ENCODE results near the gene FARP1.

FARP1 gene, protein sequence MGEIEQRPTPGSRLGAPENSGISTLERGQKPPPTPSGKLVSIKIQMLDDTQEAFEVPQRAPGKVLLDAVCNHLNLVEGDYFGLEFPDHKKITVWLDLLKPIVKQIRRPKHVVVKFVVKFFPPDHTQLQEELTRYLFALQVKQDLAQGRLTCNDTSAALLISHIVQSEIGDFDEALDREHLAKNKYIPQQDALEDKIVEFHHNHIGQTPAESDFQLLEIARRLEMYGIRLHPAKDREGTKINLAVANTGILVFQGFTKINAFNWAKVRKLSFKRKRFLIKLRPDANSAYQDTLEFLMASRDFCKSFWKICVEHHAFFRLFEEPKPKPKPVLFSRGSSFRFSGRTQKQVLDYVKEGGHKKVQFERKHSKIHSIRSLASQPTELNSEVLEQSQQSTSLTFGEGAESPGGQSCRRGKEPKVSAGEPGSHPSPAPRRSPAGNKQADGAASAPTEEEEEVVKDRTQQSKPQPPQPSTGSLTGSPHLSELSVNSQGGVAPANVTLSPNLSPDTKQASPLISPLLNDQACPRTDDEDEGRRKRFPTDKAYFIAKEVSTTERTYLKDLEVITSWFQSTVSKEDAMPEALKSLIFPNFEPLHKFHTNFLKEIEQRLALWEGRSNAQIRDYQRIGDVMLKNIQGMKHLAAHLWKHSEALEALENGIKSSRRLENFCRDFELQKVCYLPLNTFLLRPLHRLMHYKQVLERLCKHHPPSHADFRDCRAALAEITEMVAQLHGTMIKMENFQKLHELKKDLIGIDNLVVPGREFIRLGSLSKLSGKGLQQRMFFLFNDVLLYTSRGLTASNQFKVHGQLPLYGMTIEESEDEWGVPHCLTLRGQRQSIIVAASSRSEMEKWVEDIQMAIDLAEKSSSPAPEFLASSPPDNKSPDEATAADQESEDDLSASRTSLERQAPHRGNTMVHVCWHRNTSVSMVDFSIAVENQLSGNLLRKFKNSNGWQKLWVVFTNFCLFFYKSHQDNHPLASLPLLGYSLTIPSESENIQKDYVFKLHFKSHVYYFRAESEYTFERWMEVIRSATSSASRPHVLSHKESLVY

DNA sequence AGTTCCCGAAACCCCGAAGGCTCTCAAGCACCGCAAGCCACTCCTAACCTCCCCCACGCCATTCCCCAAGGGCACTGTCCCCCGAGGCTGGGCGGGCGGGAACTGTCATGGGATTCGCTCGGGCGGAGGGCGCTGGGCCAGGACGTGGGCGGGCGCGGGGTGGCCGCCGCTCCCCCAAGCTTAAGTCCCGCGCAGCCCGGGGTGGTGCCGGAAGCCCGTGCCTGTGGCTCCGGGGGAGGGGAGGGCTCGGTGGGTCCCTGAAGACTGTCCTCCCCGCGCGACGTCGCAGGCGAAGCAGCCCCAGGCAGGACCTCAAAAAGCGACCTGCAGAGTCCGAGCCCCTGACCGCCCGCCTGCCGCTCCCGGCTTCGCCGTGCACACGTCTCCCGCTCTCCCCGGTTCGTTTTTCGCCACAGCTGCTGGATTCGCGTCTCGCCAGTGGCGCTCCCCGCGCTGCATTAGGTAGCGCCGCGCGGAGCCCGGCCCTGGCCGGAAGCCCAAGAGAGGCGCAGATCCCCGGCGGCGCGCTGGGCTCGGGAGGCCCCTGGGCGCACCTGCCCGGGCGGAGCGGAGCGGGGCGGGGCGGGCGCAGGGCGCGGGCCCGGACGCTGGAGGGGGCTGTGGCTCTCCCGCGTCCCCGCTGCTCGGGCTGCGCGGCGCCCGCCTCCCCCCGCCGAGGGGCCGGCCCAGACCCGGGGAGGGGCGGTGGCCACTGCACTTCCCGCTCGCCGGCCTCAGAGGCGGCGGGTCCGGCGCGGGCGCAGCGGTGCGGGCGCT is at the start of gene FARP1:
Gene FARP1 (plus strand): TSS at position 715 of the 777 bp plus-strand sequence. CDS start 70,149 bp downstream, outside the sequence.
- DNase-seq, result peak; percentile 15

DNA sequence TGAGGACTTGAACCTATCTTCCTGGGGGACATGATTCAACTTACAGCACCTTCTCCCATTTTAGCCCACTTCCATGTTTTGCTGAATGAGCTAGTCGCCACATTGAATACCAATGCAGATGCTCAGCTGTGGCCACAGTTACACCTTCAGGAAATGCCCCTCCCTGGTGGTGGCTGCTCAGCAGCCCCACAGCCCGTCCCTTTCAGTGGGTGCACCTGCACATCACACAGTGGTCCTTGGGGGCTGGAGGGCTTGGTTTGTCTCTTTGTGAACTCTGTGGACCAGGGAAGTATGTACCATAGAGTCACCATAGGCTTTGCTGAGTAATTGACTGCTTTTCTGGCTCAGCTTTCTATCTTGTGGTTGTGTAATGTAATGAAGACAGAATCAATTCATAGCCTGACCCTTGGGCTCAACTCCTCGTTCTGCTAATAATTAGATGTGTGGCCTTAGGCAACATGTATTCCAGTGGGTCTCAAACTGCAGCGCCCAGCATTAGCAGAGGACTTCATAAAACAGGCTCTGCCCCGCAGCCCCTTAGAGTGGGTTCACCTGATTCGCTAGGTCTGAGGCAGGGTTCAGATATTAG is 48.1 kb upstream of the FARP1 start:
- DNase-seq, result no peak

DNA sequence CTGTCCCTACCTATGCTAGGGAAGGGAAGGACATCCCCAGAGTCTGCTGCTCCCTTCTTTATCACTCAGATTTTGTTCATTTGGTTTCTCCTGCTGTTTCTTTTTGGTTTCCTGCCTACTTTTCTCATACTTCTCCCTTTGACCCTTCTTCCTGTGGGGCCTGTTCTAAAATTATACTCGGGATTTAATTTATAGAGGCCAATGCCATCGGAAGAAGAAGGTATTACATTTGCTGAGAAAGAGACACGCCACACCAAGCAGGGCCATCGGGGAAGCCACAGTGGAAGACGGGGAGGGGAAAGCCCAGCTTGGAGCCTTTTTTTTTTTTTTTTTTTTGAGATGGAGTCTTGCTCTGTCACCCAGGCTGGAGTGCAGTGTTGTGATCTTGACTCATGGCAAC is 46.8 kb upstream of the FARP1 start:
- DNase-seq, result no peak

DNA sequence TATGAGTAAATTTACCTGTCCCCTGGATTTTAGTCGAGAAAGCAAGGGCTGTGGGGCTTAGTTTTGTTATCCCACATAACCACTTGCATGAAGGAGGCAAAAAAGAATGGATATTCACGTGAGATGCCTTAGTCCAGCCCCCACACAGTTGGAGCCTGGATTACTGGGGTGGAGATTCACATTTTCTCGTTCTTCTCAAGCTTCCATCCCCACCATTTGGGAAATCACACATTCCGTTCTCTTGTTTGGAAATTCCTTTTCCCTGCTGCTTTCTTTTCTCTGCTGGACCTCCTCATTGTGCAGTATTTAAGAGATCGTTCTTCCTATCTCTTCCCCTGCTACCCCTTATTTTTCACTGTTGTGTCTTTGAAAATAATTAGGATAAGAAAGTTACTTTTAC is 45.1 kb upstream of the FARP1 start:
- DNase-seq, result no peak

DNA sequence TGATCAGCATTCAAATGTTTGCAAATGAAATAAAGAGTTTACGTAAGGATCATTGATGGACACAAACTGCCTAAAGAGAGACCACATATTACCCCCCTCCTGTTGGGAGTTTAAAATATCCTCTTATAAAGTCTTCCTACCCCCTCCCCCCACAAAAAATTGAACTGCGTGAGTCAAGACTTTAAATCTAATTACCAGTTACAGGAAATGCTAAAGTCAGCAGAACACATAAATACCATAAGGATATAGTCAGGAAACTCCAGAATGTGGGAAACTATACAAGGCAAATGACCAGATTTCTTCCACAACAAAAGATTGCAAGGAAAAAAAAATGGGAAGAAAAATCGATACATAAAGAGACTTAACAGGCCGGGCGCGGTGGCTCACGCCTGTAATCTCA is 44.4 kb upstream of the FARP1 start:
- DNase-seq, result no peak

DNA sequence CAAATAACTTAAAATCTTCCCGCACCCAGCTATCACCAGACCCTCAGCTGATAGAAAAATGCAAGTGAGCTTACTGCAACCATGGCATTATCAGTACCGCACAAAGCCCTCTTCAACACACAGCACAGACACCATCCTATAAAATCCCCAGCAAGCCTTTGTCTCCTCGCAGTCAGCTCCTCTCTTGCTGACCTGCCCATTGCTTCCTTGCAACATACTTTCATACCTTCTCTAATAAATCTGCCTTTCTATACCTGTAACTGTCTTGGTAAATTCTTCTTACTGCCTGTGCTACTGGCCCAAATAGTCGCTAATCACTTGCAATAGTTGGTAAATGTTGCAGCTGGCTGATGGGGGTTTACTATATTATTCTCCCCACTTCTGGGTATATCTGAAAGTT is 43.3 kb upstream of the FARP1 start:
- DNase-seq, result no peak

DNA sequence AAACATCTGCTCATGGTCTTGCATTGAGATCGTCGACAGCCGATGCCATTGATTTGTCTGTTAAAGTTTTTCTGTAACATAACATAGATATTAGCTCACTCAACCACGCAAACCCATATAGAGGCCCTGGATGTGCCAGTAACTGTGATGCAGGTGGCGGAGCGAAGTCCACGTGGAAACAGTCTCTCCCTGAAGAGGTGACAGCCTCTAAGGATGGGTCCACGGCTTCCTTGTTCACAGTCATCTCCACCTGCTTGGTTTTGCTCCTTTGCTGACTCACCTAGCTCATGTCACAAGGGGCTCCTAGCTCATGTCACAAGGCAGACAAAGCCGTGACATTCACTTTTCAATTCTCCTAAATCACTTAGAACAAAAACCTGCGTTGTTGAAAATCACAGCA is 42.4 kb upstream of the FARP1 start:
- DNase-seq, result no peak

DNA sequence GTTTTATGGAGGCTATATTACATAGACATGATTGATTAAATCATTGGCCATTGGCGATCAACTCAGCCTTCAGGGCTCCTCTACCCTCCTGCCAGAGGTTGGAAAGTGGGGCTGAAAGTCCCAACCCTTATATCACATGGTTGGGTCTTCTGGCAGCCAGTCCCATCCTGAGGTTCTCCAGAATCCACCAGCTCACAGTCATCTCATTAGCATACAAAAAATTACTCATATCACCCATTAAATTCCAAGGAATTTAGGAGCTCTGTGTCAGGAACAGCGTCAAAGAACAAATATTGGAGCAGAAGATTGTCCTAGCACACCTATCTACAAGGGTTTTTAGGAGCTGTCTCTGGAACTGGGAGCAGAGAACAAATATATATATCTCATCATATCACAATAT is 39.4 kb upstream of the FARP1 start:
- DNase-seq, result no peak

DNA sequence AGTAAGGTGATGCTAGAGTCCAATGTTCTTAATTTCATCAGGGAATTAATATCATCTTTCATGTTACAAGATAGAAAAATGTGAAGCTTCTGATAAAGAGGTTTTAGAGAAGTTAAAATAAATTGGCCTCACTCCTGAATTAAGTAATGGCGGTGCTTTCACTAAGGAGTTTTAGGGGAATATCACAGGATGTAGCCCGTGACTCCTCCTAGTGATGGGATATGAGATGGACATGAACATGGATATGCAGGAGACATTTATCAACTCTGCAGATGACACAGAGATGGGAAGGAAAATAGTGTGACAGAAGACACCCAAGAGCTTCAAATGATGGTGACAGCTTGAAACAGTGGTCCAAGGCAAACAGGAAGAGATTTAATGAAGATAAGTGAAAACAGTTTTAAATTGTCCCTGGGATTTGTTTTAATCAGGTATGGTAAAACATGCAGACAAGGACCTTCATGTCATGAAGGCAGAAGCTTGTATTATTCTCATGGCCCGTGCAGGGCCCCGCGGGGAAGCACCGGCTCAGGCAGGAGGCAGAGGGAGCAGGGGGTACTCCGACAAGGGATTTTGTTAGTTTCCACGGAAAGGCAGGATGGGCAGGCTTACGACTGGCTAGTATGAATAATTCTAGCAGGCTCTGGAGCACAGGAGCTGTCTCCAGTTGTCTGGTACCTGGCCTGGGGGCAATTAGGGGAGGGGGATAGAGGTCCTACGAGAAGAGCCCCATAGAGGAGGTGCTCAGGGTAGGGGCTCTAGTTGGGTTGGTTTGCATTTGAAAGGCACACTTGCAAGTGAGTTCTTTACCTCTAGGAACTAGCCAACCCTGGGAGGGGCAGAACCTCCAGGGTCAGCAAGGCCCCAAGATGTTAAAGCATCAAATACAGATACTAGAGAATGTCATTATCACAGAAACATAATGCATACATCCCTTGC is 38.7 kb upstream of the FARP1 start:
- DNase-seq, result no peak

DNA sequence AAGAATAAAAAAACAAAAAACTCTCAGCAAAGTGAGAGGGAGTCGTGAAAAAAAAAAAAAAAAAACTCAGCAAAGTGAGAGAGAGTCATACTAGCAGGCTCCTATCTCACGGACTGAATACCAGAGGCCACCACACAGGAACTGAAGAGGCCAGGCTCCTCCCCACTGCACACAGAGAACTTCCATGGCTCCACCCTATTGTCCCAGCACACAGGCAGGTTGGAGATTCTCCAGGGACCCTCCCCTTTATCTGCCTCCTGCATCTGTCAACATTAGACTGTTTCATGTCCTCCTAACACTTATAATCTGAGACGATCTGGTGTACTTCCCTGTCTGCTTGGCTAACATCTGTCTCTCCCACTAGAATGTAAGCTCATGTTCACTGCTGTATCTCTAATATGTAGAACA is 37.0 kb upstream of the FARP1 start:
- DNase-seq, result no peak

DNA sequence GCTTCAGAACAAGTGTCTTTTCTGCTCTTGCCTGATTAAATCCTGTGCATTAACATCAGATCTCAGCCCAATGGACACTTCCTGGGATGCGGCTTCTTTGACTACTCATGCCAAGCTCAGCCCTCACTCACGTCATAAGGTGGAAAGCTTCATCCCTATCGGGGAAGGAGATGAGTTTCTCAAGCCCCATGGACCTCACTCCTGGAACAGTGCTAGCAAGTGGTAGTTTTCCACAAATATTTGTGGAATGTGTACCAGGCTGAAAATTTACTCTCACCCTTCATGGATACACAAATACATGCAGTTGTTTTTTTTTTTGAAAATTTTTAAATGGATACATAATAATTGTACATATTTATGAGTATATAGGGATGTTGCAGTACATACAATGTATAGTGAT is 34.6 kb upstream of the FARP1 start:
- no peak for DNase-seq

DNA sequence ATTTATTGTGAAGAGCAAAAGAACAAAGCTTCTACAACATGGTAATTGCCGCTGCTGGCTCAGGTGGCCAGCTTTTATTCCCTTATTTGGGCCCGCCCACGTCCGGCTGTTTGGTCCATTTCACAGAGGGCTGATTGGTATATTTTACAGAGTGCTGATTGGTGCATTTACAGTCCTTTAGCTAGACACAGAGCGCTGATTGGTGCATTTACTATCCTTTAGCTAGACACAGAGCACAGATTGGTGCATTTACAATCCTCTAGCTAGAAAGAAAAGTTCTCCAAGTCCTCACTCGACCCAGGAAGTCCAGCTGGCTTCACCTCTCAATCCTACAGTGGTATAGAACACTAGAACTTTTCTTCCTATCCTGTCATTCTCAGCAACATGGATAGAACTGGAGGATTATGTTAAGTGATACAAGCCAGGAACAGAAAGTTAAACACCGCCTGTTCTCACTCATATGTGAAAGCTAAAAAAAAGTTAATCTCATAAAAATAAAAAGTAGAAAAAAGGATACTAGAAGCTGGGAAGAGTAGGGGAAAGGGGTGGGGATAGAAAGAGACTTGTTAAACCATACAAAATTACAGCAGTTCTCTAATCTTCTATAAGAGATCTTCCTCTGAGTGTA is 33.6 kb upstream of the FARP1 start:
- no peak for DNase-seq

DNA sequence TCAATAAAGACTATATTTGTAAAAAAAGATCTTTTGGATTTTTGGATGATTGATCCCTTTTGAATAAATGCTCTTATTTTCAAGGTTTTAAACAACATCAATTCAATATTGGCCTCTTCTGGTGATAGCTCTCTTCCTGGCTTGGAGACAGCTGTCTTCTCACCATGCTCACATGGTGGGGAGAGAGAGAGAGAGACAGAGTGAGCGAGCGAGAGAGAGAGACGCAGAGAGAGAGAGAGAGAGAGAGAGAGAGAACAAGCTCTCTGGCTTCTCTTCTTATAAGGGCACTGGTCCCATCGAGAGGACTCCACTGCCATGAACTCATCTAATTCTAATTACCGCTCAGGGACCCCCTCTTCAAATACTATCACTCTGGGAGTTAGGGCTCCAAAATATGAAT is 32.1 kb upstream of the FARP1 start:
- DNase-seq, result no peak

DNA sequence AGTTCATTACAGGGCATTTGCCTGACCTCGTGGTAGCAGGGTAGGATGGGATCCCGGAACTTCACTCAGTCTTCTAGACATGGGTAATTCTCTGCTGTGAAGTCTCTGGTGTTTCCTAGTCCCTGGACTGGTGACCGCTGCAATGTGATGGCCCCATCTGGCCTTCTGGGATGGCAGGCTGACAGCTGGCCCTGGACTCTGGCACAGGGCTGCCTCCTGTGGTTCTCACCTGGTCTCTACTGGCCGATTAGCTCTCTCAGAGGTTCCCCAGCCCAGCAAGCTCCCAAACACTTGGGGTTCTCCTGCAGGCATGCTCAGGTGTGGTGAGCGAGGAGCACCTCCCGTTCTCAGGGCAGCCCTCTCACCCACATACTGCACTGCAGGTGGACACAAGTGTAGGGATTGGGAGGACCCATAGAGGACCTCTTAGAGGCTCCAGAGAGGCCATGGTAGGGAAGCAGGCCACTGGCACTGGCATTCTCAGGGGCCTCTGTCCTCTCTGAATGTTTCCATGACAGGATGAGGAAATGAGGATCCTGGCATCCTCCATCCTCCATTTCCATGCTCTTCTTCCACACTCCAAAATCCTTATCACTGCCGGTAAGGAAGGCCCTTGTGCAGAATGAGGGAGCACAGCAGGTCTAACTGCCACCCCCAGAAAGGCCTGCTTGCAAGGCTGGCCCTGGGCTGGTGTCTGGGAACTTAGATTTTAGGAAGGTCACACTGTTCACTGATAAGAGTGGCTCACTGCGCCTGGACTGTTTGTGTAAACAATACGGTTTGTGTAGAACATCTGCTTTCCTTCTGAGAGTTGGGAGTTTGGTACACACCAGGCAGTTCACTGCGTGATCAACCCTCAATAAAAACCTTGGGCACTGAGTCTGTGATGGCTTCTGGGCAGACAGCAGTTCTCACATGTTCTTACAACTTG is 31.5 kb upstream of the FARP1 start:
- DNase-seq, result no peak

DNA sequence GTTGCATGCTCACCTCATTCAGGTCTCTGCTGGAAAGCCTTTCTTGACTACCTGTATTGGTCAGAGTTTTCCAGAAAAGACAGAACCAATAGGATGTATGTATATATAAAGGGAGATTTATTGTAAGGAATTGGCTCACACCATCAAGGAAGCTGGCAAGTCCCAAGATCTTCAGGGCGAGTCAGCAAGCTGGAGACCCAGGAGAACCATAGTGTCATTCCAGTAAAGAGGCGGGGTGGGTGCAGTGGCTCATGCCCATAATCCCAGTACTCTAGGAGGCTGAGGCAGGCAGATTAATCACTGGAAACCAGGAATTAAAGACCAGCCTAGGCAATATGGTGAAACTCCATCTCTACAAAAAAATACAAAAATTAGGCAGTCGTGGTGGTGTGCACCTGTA is 30.4 kb upstream of the FARP1 start:
- DNase-seq, result no peak

DNA sequence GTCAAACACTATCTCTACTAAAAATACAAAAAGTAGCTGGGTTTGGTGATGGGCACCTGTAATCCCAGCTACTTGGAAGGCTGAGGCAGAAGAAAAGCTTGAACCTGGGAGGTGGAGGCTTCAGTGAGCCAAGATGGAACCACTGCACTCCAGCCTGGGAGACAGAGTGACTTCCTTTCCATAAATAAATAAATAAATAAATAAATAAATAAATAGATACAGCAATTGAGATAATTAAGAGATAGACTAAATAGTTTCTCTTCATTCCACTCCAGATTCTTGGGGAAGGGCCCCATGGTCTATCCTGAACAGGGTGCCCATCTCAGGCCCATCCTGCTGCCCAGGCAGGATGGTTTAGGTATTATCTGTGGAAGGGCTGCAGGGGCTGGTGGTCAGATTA is 24.0 kb upstream of the FARP1 start:
- DNase-seq, result no peak

DNA sequence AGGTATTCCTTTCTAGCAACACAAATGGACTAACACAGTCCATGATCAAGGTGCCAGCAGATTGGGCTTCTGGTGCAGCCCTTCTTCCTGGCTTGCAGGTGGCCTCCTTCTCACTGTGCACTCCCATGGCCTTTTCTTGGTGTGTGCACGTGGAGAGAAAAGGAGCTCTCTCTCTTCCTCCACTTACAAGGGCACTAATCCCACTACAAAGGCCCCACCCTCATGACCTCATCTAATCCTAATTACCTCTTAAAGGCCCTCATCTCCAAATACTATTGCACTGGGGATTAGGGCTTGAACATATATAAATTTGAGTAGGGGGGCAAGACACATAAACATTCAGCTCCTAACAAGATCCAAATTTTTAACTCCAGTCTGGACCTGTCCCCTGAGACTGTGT is 19.7 kb upstream of the FARP1 start:
- DNase-seq, result no peak

DNA sequence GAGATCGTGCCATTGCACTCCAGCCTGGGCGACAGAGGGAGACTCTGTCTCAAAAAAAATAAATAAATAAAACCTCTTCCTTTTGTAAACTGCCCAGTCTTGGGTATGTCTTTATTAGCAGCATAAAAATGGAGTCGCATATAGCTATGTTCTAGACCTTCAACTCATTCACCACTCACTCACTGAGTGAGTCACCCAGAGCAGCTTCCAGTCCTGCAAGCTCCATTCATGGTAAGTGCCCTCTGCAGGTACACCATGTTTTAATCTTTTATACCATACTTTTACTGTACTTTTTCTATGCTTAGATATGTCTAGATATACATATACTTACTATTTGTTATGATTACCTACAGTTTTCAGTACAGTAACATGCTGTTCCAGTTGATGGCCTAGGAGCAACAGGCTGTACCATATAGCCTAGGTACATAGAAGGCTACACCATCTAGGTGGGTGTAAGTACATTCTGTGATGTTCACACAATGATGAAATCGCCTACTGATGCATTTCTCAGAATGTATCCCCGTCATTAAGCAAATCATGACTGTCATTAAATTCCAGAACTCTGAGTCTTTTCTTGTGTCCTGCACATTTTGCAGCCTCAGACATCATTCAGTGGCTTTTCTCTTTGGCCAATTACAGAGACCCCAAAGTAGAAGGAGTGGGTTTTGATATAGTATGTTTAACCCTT is 13.7 kb upstream of the FARP1 start:
- no peak for DNase-seq

DNA sequence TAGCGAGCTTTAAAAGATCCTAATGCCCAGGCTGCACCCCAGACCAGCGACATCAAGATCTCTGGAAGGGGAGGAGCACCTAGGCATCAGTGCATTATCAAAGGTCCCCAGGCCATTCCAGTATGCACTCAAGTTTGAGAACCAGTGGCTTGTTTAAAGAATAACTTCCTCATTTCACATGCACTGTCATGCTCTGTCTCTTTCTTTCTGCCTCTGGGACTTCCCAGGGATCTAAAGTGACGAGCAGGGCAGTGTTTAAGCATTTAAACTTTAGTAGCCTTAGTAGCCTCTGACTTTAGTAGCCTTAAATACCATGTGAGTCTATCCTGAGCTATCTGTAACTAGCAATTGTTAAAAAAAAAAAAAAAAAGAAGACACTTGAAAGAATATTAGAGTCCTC is 8.9 kb upstream of the FARP1 start:
- DNase-seq, result no peak

Data from activated naive CD4-positive, alpha-beta T cell treated with anti-CD3 and anti-CD28 coated beads, Interleukin-2, amount 50 U/mL, for 16 hours (primary cell).